Fibroblast of lung (primary cell): ENCODE data around the gene CFD. TPM values are rescaled to one million over a fixed set of nuclear protein-coding genes. Genes with fewer than 3 reads are reported as not detected.

Source experiments
- DNase-seq, 2 donors: peaks; one replicate each; pipeline versions ENCODE4 v3.0.0 to v3.0.0-alpha.2; 2010; ENCODE audit warnings: low read depth in 2 of 2
- H2AFZ ChIP-seq: 2 replicates; pipeline ENCODE4 v1.5.1; 2012; ENCODE audit warnings: low read length, control low read depth, inconsistent platforms
- H3K27ac ChIP-seq: 2 replicates; pipeline ENCODE4 v1.5.1; 2011; ENCODE audit warnings: low read length, control low read depth; ENCODE audit not compliant: insufficient read depth
- H3K27me3 ChIP-seq: 2 replicates; pipeline ENCODE4 v1.5.1; 2011; ENCODE audit warnings: mild to moderate bottlenecking, low read length; ENCODE audit not compliant: control insufficient read depth, insufficient read depth
- H3K36me3 ChIP-seq: 2 replicates; pipeline ENCODE4 v1.5.1; 2011; ENCODE audit warnings: low read length; ENCODE audit not compliant: control insufficient read depth, insufficient read depth
- H3K4me1 ChIP-seq: 2 replicates; pipeline ENCODE4 v1.5.1; 2011; ENCODE audit warnings: low read length; ENCODE audit not compliant: control insufficient read depth, insufficient read depth; ENCODE audit errors: extremely low read depth
- H3K4me2 ChIP-seq: 2 replicates; pipeline ENCODE4 v1.5.1; 2011; ENCODE audit warnings: low read length, control low read depth; ENCODE audit not compliant: insufficient read depth; ENCODE audit errors: extremely low read depth
- H3K4me3 ChIP-seq, 4 experiments: fragments of 200-600 bp in 1 of 4; sonication (generic) in 1 of 4; replicated peaks in 1 of 4; 2 replicates each; pipeline ENCODE4 v1.5.1; 2011 to 2016; ENCODE audit warnings: low read length in 4 of 4, low read depth in 3 of 4, mild to moderate bottlenecking in 3 of 4, control low read depth in 2 of 4, inconsistent platforms in 1 of 4, mixed read lengths in 1 of 4; ENCODE audit not compliant: insufficient read depth in 1 of 4; ENCODE audit errors: control extremely low read depth in 1 of 4
- H3K79me2 ChIP-seq: 2 replicates; pipeline ENCODE4 v1.5.1; 2012; ENCODE audit warnings: mild to moderate bottlenecking, low read length, inconsistent platforms; ENCODE audit not compliant: control insufficient read depth, insufficient read depth
- H3K9ac ChIP-seq: 2 replicates; pipeline ENCODE4 v1.5.1; 2011; ENCODE audit warnings: mild to moderate bottlenecking, low read length, control low read depth; ENCODE audit not compliant: insufficient read depth
- H3K9me3 ChIP-seq: 2 replicates; pipeline ENCODE4 v1.5.1; 2012; ENCODE audit warnings: low read depth, low read length; ENCODE audit not compliant: control insufficient read depth, insufficient read depth
- H4K20me1 ChIP-seq: 2 replicates; pipeline ENCODE4 v1.5.1; 2011; ENCODE audit warnings: low read length; ENCODE audit not compliant: control insufficient read depth, insufficient read depth; ENCODE audit errors: extremely low read depth
- CTCF ChIP-seq, 2 donors: IDR thresholded peaks in 1 of 2; conservative IDR thresholded peaks in 1 of 2; 1 replicate in 1 of 2; 2 replicates in 1 of 2; pipeline ENCODE4 v1.5.1; 2011 to 2012; ENCODE audit warnings: low read length in 2 of 2, control low read depth in 1 of 2, inconsistent platforms in 1 of 2, low read depth in 1 of 2, mild to moderate bottlenecking in 1 of 2
- EZH2 ChIP-seq: IDR thresholded peaks from 2 replicates; pipeline ENCODE4 v1.5.1; 2012; ENCODE audit warnings: low read length, control low read depth, mild to moderate bottlenecking; ENCODE audit errors: missing control alignments
- polyA plus RNA-seq, 2 donors: library from polyadenylated mRNA; depleted of rRNA in 1 of 2; stranded (reverse) in 1 of 2; unstranded in 1 of 2; fragments of >200 nt; gene quantifications; 2 replicates each; pipeline ENCODE4 v1.2.1, GENCODE V29; 2011 to 2012; ENCODE audit warnings: missing spikeins in 1 of 2
- total RNA-seq: library from RNA; depleted of rRNA; stranded (reverse); fragments of >200 nt; gene quantifications from 2 replicates; pipeline ENCODE4 v1.2.1, GENCODE V29; 2014

The CFD gene
- total and polyA plus RNA-seq, 2 donors (not counting 1 experiment from before 2014, with no cell fraction given): 1.00 to 18.8 TPM

DNA sequence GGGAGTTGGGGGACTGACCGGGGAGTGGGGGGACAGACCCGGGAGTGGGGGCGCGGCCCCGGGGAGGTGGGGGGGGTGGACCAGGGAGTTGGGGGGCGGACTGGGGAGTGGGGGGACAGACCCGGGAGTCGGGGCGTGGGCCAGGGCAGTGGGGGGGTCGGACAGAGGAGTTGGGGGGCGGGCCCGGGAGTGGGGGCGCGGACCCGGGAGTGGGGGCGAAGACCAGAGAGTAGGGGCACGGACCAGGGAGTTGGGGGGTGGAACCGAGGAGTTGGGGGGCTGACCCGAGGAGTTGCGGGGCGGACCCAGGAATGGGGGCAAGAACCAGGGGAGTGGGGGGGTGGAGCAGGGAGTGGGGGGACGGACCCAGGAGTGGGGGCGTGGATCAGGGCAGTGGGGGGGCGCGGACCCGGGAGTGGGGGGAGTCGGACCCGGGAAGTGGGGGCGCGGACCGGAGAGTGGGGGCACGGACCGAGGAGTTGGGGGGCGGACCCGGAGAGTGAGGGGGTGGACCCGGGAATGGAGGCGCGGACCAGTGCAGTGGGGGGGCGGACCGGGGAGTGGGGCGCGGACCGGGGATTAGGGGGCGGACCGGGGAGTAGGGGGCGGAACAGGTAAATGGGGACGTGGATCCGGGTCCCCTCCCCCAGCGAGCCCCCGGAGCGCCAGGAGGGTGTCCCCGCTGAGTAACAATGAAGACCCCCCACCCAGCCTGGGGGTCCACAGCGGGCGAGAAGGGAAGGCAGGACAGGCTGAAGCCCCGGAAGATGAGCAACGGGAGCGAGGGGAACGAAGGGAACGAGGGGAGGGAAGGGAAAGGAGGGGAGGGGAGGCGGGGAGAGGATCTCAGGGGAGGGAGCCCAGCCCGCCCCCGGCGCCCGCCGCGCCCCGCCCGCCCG is 53.0 kb downstream of the CFD start:
- H2AFZ ChIP-seq: no peak overlapping the region
- TF ChIP-seq EZH2 (no peak), CTCF (conservative IDR thresholded peaks at IDR 0.05 in 1 of 2, IDR thresholded peaks at IDR 0.05 in 1 of 2; ENCODE audit: low read depth in 1 of 2, low read length in 2 of 2) (no peak)

More for the DNA sequence above, 53.0 kb downstream of the CFD start:
- Histone ChIP-seq H3K9me3 (no peaks in the 10 kb centered on the region), H3K4me2 (no peak overlapping the region), H3K4me3 (peak overlapping the region; percentile 54 to 84 (median 62)), H3K27ac (peak overlapping the region; percentile 71), H3K27me3 (peaks cover 3% of the 10 kb centered on the region), H4K20me1 (no peaks in the 10 kb centered on the region), H3K9ac (peak overlapping the region; percentile 78), H3K4me1 (peaks cover 6% of the 10 kb centered on the region), H3K36me3 (no peaks in the 10 kb centered on the region), H3K79me2 (peaks cover 12% of the 10 kb centered on the region)
- DNase-seq: no peak

Other genes starting within 250 kb of the CFD start
- gene POLRMT, start 226.1 kb upstream of the CFD start, total RNA-seq: 17.2 and 21.5 TPM in 2 replicates
- 7.3 and 13.5 TPM in 2 replicates for gene POLRMT, start 226.1 kb upstream of the CFD start, polyA plus RNA-seq
- under 0.01 TPM in 1 of 2 replicates, not detected in the other for gene FGF22, start 219.8 kb upstream of the CFD start, total RNA-seq
- gene FGF22, start 219.8 kb upstream of the CFD start, polyA plus RNA-seq: 0.06 TPM in 1 of 2 replicates, not detected in the other
- gene RNF126, start 196.4 kb upstream of the CFD start, total RNA-seq: 12.1 and 18.0 TPM in 2 replicates
- gene RNF126, start 196.4 kb upstream of the CFD start, polyA plus RNA-seq: 7.8 and 10.7 TPM in 2 replicates
- 26.8 and 36.5 TPM in 2 replicates for gene FSTL3, start 183.3 kb upstream of the CFD start, total RNA-seq
- 10.2 and 18.6 TPM in 2 replicates for gene FSTL3, start 183.3 kb upstream of the CFD start, polyA plus RNA-seq
- gene PRSS57, start 164.2 kb upstream of the CFD start, total RNA-seq: not detected in 2 replicates
- not detected in 2 replicates for gene PRSS57, start 164.2 kb upstream of the CFD start, polyA plus RNA-seq
- gene PALM, start 150.7 kb upstream of the CFD start, total RNA-seq: 8.3 and 22.1 TPM in 2 replicates
- gene PALM, start 150.7 kb upstream of the CFD start, polyA plus RNA-seq: 1.0 and 3.2 TPM in 2 replicates
- under 0.01 TPM in 1 of 2 replicates, not detected in the other for gene MISP, start 108.6 kb upstream of the CFD start, total RNA-seq
- gene MISP, start 108.6 kb upstream of the CFD start, polyA plus RNA-seq: not detected in 2 replicates
- 67.5 and 83.1 TPM in 2 replicates for gene PTBP1, start 62.2 kb upstream of the CFD start, total RNA-seq
- gene PTBP1, start 62.2 kb upstream of the CFD start, polyA plus RNA-seq: 74.6 and 142 TPM in 2 replicates
- gene PLPPR3, start 37.7 kb upstream of the CFD start, total RNA-seq: 1.5 and 2.5 TPM in 2 replicates
- 0.19 and 0.30 TPM in 2 replicates for gene PLPPR3, start 37.7 kb upstream of the CFD start, polyA plus RNA-seq
- 0.17 TPM in 1 of 2 replicates, not detected in the other for gene AZU1, start 31.8 kb upstream of the CFD start, total RNA-seq
- gene AZU1, start 31.8 kb upstream of the CFD start, polyA plus RNA-seq: not detected in 2 replicates
- gene PRTN3, start 18.7 kb upstream of the CFD start, total RNA-seq: not detected in 2 replicates
- gene PRTN3, start 18.7 kb upstream of the CFD start, polyA plus RNA-seq: not detected in 2 replicates
- 0.51 and 0.66 TPM in 2 replicates for gene ELANE, start 7.4 kb upstream of the CFD start, total RNA-seq
- gene ELANE, start 7.4 kb upstream of the CFD start, polyA plus RNA-seq: 0.07 and 0.48 TPM in 2 replicates
- 24.4 and 35.0 TPM in 2 replicates for gene MED16, start 33.5 kb downstream of the CFD start, total RNA-seq
- 19.3 and 26.2 TPM in 2 replicates for gene MED16, start 33.5 kb downstream of the CFD start, polyA plus RNA-seq
- not detected in 2 replicates for gene RNU6-9, start 33.8 kb downstream of the CFD start, total RNA-seq
- not detected in 2 replicates for gene RNU6-9, start 33.8 kb downstream of the CFD start, polyA plus RNA-seq
- gene R3HDM4, start 53.6 kb downstream of the CFD start, total RNA-seq: 13.2 and 13.4 TPM in 2 replicates
- 20.9 and 25.5 TPM in 2 replicates for gene R3HDM4, start 53.6 kb downstream of the CFD start, polyA plus RNA-seq
- not detected in 2 replicates for gene KISS1R, start 57.7 kb downstream of the CFD start, total RNA-seq
- not detected in 2 replicates for gene KISS1R, start 57.7 kb downstream of the CFD start, polyA plus RNA-seq
- gene ARID3A, start 66.4 kb downstream of the CFD start, total RNA-seq: 12.1 and 14.9 TPM in 2 replicates
- 6.4 and 8.7 TPM in 2 replicates for gene ARID3A, start 66.4 kb downstream of the CFD start, polyA plus RNA-seq
- gene WDR18, start 124.7 kb downstream of the CFD start, total RNA-seq: 41.6 and 42.3 TPM in 2 replicates
- gene WDR18, start 124.7 kb downstream of the CFD start, polyA plus RNA-seq: 10.0 and 16.1 TPM in 2 replicates
- gene GRIN3B, start 140.8 kb downstream of the CFD start, total RNA-seq: 0.51 and 0.66 TPM in 2 replicates
- gene GRIN3B, start 140.8 kb downstream of the CFD start, polyA plus RNA-seq: 0.12 and 0.25 TPM in 2 replicates
- gene TMEM259, start 161.5 kb downstream of the CFD start, total RNA-seq: 47.5 and 57.8 TPM in 2 replicates
- 67.1 and 67.9 TPM in 2 replicates for gene TMEM259, start 161.5 kb downstream of the CFD start, polyA plus RNA-seq
- not detected in 2 replicates for gene RNU6-2, start 161.9 kb downstream of the CFD start, total RNA-seq
- not detected in 2 replicates for gene RNU6-2, start 161.9 kb downstream of the CFD start, polyA plus RNA-seq
- gene CNN2, start 166.9 kb downstream of the CFD start, total RNA-seq: 120 and 194 TPM in 2 replicates
- gene CNN2, start 166.9 kb downstream of the CFD start, polyA plus RNA-seq: 299 and 473 TPM in 2 replicates
- gene ABCA7, start 180.4 kb downstream of the CFD start, total RNA-seq: 2.3 and 9.7 TPM in 2 replicates
- gene ABCA7, start 180.4 kb downstream of the CFD start, polyA plus RNA-seq: 2.2 and 2.3 TPM in 2 replicates
- 0.77 and 1.8 TPM in 2 replicates for gene ARHGAP45, start 207.5 kb downstream of the CFD start, total RNA-seq
- 0.42 and 0.78 TPM in 2 replicates for gene ARHGAP45, start 207.5 kb downstream of the CFD start, polyA plus RNA-seq
- 55.2 and 55.5 TPM in 2 replicates for gene POLR2E, start 235.7 kb downstream of the CFD start, total RNA-seq
- 130 and 214 TPM in 2 replicates for gene POLR2E, start 235.7 kb downstream of the CFD start, polyA plus RNA-seq
- gene GPX4, start 244.3 kb downstream of the CFD start, total RNA-seq: 428 and 430 TPM in 2 replicates
- 325 and 473 TPM in 2 replicates for gene GPX4, start 244.3 kb downstream of the CFD start, polyA plus RNA-seq